Limb (tissue), 2 donors: ENCODE data around the gene NUBPL.
"Not testable (repeated sequence)": the region's sequence is repeated elsewhere in the genome, so short reads cannot be mapped to it uniquely, and the experiment has no call there.

Experiments used
- DNase-seq, 2 donors: peaks; one replicate each; pipeline ENCODE4 v3.0.0-alpha.2; 2016; ENCODE audit errors: extremely low spot score in 2 of 2

NUBPL gene

DNA sequence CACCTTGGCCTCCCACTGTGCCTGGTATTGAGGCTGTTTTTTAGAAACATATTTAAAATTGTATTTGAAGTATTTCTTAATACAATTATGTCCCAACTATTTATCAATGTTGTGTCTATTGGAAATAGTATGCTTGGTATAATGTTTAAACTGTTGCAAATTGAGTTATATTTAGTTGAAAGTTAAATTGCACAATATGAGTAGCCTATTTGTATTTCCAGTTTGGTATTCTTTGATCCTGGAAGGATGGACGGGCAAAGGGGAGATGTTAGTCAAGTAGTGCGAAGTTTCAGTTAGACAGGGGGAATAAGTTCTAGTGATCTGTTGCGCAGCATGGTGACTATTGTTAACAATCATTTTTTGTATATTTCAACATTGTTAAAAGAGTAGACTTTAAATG, 111.5 kb downstream of the NUBPL start:
- DNase-seq: no peak

DNA sequence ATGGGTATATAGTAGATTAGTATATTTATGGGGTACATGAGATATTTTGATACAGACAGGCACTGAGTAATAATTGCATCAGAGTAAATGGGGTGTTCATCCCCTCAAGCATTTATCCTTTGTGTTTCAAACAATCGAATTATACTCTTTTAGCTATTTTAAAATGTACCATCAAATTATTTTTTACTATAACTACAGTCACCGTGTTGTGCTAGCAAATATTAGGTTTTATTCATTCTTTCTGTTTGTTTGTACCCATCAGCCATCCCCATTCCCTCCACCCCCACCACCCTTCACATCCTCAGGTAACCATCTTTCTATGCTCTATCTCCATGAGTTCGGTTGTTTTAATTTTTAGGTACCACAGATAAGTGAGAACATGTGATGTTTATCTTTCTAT, 115.8 kb downstream of the NUBPL start:
- DNase-seq: no peak

DNA sequence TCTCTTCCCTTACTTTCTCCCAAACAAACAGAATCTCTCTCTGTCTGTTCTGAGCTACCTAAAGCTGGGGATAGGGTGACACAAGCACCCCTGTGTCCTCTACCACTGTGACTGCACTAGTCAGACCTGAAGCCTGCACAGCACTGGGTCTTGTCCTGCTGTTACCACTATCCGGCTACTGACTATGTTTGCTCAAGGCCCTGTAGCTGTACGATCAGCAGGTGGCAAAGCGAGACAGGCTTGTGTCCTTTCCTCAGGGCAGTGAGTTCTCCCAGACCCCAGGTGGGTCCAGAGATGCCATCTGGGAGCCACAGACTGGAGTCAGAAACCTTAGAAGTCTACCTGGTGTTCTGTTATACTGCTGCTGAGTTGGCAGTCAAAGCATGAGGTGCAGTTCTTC, 116.4 kb downstream of the NUBPL start:
- DNase-seq: no peak

DNA sequence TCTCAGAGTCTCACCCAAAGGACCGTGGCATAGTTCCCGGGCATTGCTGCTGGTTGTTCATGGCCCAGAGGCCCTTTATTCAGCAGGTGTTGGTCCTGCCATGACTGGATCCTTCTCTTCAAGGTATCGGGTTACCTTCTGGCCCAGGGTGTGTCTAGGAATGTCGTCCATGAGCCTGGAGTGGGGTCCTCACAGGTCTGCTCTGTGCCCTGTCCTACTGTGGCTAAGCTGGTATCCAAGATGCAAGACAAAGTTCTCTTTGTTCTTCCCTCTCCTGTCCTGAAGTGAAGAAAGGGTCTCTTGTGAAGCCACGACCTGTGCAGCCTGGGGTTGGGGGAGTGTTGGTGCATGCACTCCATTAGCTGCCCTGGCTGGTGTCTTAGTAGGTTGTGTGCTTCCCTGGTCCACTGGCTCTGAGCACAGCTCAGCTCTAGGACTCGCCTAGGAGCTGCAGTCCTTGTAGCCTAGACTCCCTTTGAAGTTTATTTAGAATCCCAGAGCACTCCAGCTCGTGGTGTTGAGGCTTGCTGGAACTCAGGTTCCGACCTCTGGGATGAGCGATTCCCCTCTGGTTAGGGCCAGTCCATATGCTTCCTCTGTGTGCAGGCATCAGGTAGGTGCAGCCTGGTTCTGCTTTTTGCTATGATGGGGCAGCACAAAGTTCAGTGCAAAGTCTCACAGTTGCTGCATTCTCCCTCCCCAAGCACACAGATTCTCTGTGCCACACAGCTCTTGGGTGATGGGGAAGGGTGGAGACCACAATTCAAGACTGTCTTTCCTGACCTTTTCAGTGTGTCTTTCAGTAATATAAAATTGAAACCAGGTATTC, 117.4 kb downstream of the NUBPL start:
- no peak for DNase-seq

DNA sequence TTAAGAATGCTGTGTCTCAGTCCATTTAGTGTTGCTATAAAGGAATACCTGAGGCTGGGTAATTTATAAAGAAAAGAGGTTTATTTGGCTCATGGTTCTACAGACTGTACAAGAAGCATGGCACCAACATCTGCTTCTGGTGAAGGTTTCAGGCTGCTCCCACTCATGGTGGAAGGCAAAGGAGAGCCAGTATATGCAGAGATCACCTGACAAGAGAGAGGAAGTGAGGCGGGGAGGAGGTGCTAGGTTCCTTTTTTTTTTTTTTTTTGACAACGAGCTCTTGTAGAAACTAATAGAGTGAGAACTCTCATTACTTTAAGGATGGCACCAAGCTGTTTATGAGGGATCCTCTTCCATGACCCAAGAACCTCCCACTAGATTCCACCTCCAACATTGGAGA, 121.6 kb downstream of the NUBPL start:
- DNase-seq: no peak

DNA sequence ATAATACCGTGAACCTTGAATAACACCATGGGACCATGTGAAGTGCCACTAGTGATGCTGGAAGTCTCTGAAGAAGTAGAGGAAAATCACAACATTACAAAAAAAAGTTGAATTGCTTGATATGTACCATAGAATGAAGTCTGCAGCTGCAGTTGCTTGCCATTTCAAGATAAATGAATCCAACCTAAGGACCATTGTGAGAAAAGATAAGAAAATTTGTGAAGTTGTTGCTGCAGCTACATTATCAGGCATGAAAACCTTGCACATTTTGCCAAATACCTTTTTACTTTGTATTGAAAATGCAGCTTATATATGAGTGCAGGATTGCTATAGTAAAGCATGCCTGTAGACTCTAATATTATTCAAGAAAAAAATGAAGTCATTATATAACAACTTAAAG, 126.5 kb downstream of the NUBPL start:
- DNase-seq: no peak

DNA sequence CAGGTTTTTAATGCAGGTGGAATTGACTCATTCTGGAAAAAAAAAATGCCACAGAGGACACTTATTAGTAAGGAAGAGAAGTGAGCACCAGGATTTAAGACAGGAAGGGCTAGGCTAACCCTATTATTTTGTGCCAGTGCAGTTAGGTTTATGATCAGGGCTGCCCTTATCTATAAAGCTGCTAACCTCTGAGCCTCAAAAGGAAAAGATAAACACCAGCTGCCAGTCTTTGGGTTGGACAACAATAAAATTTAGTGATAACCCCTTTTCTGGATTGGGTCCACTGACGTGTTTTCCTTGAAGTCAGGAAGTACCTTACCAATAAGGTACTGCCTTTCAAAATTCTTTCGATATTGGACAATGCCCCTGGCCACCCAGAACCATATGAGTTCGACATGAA, 128.9 kb downstream of the NUBPL start:
- no peak for DNase-seq

DNA sequence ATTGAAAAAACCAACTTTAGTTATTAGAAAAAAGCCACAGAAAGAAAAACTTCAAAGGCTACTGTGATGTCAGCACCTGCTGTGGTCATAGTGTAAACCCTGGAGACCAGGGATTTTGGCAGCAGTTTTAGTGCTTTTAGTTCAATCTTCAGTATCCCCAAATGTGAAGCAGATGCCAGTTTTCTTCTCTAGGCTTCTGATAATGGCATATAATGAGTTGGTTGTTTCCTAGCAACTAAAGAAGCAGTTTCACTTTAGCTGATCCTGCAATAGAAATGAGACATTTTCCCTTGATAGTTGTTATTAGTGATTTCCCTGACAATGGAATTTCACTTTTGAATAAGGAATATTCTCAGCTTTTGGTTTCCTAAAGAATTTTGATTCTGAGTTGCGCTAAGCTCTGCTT, 131.2 kb downstream of the NUBPL start:
- peak in 1 of 2 donors; percentile 37 for DNase-seq

DNA sequence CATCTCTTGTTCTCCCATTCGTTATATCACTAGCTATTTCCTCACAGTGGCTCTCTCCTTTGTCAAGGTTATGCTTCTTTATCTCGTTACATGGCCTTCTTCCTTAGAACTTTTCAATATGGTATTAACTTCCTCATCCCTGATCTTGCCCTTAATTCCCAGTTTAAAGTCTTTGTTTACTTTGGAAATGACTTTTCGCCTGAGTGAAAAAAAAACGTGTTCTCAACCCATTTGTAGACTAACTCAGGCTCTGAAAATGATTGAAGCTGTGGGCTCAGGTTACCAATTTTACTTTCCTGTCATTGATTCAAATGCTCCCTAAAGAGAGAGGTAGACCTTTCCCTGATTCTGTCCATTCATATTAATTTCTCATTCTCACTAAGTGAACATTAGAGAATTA, 135.2 kb downstream of the NUBPL start:
- DNase-seq: no peak

DNA sequence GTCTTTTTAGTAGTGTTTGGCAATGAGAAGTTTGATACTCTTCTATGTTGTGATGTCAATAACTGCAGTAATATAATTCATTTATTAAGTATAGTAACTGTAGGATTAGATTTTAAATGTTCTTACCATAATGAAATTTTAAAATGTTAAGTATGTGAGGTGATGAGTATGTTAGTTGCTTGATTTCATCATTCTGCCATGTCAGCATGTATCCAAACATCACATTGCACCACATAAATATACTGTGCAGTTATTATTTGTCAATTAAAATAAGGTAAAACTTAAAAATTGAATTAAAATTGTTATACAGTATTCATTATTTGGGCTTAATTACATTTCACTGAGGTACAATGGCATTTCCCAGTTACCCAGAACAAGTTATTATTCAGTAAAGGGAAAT, 138.6 kb downstream of the NUBPL start:
- DNase-seq: no peak

DNA sequence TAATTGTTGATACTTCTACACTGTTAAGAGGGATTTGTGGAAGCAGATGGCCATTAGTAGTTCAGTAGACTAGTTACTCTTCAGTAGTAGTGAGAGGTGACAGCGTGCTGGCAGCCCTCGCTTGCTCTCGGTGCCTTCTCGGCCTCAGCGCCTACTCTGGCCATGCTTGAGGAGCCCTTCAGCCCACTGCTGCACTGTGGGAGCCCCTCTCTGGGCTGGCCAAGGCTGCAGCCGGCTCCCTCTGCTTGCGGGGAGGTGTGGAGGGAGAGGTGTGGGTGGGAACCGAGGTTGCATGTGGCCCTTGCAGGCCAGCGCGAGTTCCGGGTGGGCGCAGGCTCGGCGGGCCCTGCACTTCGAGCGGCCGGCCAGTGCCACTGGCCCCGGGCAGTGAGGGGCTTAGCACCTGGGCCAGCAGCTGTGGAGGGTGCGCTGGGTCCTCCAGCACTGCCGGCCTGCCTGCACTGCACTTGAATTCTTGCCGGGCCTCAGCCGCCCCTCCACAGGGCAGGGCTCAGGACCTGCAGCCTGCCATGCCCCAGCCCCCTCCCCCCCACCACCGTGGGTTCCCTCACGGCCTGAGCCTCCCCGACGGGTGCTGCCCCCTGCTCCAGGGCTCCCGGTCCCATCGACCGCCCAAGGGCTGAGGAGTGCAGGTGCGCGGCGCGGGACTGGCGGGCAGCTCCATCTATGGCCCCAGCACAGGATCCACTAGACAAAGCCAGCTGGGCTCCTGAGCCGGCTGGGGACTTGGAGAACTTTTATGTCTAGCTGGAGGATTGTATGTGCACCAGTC, 139.3 kb downstream of the NUBPL start:
- no peak for DNase-seq

DNA sequence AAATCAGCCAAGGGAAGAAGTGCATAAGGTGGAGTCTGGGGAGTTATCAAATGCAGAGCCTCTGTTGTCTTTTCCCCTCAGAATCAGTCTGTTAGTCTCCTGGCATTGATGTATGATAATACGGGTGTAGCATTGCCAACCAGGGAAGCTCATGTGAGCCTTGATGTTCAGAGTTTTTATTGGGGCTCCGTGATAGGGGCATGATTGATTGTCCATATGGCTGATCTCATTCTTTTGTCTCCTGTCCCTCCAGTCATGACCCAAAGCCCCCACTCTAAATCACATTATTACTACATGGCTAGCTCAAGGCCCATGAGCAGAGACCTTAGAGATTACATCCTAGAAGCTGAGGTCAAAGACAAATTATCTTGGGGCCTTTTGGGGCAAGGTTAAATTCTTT, 140.9 kb downstream of the NUBPL start:
- DNase-seq: no peak

DNA sequence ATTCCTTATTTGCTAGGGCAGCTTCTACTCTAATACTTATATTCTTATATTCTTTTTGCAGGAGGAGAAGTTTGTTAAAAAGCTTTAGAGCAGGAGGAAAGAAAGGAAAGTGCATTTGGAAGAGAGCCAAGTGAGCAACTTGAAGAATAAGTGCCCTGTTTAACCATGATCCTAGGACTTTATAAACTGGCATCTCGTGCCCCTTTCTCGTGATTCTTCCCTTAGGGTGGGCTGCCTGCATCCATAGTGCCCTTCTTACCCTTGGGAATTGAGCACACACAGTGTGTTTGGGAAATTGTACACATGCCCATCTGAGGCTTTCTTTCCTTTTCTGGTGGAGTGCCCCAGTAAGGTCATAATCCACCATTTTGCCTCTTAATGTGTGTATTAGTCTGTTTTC, 141.9 kb downstream of the NUBPL start:
- DNase-seq: no peak

DNA sequence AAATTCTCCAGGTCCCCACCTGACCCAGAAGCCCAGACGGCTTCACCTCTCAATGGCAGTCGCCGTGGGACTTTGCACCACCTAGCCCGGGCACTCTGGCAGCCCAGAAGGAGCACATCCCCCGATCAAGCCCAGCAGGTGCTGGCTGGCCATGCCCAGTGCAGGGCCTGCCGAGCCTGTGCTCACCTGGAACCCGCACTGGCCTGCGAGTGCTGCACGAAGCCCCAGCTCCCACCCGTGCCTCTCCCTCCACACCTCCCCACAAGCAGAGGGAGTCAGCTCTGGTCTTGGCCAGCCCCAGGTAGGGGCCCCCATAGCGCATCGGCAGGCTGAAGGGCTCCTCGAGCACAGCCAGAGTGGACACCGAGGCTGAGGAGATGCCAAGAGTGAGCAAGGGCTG, 144.5 kb downstream of the NUBPL start:
- no peak for DNase-seq

DNA sequence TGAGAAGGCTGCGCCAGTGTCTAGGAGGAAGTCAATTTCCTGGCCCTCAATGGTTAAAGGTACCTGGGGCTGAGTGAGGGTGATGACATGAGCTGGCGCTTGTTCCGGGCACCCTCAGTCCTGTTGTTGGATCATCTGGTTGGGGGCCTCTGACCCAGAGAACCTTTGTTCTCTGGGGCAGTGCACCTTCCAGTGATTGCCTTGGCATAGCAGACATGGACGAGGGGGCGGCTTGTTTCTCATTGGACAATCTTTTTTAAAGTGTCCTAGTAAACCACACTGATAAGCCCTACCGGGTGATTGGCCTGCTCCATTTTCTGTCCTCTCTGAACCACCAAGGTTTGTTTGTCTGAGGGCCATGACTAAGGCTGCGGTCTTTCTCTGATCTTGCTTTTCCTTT, 147.5 kb downstream of the NUBPL start:
- not testable (repeated sequence) for DNase-seq

DNA sequence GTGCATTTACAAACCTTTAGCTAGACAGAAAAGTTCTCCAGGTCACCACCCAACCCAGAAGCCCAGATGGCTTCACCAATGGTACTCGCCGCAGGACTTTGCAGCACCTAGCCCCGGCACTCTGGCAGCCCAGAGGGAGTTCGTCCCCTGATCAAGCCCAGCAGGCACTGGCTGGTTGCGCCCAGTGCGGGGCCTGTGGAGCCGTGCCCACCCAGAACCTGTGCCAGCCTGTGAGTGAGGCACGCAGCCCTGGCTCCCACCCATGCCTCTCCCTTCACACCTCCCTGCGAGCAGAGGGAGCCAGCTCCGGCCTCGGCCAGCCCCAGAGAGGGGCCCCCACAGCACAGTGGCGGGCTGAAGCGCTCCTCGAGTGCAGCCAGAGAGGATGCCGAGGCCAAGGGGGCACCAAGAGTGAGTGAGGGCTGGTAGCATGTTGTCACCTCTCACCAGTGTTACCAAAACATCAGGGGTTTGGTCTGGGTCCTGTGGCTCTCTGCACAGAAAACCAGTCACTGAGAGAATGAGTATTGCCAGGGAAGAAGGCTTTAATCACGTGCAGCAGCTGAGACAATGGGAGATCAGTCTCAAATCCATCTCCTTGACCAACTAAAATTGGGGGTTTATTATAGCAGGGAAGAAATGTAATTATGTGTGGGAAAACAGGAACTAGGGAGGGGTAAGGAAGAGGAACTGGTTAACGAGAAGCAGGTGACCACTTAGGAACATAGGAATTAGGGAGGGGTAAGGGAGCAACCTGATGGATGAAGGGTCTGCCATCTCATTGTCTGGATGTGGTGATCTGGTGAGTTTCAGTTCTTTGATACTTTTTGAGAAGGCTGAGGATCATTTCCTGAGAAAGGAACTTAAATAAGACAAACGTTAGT, 151.3 kb downstream of the NUBPL start:
- DNase-seq: no peak

DNA sequence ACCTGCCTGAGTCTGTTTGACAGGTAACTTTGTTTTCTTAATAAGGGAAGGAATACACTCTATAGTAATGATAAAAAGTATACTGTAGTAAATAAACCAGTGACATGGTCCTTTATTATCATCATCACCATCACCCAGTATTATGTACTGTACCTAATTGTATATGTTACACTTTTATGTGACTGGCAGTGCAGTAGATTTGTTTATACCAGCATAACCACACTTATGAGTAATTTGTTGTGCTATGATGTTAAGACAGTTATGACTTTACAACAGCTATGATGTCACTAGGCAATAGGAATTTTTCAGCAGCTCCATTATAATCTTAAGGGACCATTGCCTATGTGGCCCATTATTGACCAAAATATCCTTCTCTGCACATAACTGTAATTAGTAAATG, 155.0 kb downstream of the NUBPL start:
- no peak for DNase-seq

DNA sequence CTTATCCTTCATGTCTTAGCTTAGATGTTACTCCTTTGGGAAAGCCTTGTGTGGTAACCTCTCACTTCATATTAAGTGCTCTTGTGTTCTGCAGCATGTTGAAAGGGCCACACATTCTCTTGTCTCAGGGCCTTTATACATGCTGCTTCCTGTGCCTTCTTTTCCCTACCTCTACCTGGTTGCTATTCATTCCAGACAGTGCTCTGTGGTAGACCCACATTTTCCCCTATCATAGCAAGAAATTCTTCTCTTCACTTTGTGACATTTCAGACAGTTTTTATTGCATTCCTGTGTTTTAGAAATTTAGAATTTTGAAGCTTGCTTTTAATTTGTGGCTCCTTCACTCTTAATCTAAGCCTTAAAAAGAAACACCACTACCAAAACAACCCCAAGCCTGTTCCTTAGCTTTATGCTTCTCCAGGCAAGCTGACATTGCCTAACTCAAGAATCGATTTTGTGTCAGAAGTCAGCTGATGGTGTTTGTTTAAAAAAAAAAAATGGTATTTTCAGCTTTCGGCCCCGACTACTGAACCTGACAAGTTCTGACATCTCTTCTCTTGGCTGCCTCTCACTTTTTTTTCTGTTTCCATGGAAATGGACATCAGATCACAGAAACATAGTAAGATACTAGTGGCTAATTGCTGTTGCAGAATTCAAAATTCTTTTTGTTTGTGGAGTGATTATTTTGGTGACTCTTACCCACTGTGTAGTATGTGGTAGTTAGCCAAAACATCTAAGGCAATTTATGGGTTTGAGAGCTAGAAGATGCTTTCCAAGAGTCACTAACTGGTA, 156.3 kb downstream of the NUBPL start:
- DNase-seq: no peak

DNA sequence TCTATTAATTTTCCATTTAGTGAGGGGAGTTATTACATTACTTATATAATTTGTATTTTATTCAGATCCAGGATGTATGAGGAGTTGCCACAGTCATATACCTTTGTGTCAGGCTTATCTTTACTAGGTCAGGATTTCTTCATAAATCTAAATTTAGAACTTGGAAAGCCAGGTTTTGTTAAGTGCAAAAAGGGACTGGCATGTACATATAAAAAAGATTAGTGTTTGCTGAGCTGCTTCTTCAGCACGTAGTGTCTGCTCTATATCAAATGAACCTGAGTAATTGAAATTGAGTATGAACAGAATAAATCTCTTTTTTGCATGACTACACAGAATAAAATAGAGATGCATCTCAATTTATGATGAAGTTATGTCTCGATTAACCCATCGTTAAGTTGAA, 157.4 kb downstream of the NUBPL start:
- DNase-seq: no peak

DNA sequence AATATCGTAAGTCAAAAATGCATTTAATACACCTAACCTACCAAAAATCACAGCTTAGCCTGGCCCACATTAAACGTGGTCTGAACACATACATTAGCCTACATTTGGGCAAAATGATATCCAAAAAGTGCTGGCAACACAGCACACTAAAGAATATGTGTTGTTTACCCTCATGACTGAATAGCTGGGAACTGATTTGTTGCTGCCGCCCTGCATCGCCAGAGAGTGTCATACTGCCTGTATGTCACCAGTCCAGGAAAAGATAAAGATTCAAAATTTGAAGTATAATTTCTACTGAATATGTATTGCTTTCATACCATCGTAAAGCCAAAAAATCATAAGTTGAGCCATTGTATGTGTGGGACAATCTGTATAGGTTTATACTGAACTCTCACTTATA, 157.8 kb downstream of the NUBPL start:
- no peak for DNase-seq

DNA sequence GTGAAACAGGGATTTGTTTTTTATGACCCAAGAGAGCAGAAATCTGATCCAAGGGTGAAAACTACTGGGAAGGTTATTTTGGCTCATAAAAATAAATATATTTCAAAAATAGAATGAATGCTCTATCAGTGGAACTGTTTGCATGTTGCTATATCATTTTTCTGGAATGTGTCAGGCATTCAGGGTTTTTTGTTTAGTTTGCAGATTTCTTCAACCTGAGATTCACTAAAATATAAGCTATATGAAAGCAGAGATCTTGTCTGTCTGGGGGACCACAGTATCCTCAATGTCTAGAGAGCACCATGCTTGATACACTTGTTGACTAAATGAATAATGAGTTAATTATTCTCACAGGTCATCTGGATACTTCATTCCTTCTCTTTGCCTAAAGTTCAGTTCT, 165.1 kb downstream of the NUBPL start:
- DNase-seq: no peak
